HFF-Myc (cell line): ENCODE measurements around the gene TRIM14.
"Not testable (repeated sequence)": the region's sequence is repeated elsewhere in the genome, so short reads cannot be mapped to it uniquely, and the experiment has no call there.

Source experiments
- DNase-seq: peaks from one replicate; pipeline ENCODE4 v3.0.0-alpha.2; 2011; ENCODE audit warnings: low read depth; ENCODE audit errors: extremely low read depth
- H3K4me3 ChIP-seq: replicated peaks from 2 replicates; pipeline ENCODE4 v1.5.1; 2011; ENCODE audit warnings: low read depth, mild to moderate bottlenecking, control low read depth, low read length
- TF ChIP-seq, protein P1 (sequence below): IDR thresholded peaks from 2 replicates; pipeline ENCODE4 v1.5.1; 2012; ENCODE audit warnings: mild to moderate bottlenecking, low read depth, low read length, control low read depth; ENCODE audit errors: missing control alignments

The TRIM14 gene

DNA sequence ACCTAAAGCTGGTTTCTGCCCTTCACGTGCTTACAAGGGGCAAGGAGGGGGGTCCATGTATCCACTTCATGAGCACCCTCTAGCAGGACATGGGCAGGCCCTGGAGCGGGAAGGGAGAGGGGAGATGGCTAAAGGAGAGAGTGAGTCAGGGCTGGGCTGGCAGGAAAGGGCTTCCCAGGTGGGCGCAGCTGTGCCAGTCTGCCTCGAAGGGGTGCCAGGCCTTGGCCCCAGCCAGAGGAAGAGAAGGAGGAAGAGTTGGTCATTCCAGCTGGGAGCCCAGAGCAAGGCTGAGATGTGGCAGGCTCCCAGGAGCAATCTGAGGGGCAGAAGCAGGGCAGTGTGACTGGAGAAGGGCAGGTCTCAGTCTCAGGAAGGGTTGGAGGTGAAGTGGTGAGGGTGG lies 24.7 kb downstream of the TRIM14 start:
- TF ChIP-seq, protein P1, sequence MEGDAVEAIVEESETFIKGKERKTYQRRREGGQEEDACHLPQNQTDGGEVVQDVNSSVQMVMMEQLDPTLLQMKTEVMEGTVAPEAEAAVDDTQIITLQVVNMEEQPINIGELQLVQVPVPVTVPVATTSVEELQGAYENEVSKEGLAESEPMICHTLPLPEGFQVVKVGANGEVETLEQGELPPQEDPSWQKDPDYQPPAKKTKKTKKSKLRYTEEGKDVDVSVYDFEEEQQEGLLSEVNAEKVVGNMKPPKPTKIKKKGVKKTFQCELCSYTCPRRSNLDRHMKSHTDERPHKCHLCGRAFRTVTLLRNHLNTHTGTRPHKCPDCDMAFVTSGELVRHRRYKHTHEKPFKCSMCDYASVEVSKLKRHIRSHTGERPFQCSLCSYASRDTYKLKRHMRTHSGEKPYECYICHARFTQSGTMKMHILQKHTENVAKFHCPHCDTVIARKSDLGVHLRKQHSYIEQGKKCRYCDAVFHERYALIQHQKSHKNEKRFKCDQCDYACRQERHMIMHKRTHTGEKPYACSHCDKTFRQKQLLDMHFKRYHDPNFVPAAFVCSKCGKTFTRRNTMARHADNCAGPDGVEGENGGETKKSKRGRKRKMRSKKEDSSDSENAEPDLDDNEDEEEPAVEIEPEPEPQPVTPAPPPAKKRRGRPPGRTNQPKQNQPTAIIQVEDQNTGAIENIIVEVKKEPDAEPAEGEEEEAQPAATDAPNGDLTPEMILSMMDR, result no peak
- DNase-seq, result no peak
- no peak overlapping the region for H3K4me3 ChIP-seq

DNA sequence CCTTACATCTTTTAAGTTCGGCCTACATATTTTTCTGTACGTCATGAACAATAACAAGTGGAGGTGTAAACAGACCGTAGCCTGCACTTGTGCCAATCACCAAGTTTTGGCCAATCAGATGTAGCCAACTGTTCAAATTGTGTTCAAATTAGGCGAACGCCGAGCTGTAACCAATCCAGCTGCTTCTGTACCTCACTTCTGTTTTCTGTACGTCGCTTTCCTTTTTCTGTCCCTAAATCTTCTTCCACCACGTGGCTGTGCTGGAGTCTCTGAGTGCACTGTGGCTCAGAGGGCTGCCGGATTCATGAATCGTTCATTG lies 26.4 kb downstream of the TRIM14 start:
- TF ChIP-seq, protein P1, result no peak
- DNase-seq, result no peak
- no peak overlapping the region for H3K4me3 ChIP-seq

DNA sequence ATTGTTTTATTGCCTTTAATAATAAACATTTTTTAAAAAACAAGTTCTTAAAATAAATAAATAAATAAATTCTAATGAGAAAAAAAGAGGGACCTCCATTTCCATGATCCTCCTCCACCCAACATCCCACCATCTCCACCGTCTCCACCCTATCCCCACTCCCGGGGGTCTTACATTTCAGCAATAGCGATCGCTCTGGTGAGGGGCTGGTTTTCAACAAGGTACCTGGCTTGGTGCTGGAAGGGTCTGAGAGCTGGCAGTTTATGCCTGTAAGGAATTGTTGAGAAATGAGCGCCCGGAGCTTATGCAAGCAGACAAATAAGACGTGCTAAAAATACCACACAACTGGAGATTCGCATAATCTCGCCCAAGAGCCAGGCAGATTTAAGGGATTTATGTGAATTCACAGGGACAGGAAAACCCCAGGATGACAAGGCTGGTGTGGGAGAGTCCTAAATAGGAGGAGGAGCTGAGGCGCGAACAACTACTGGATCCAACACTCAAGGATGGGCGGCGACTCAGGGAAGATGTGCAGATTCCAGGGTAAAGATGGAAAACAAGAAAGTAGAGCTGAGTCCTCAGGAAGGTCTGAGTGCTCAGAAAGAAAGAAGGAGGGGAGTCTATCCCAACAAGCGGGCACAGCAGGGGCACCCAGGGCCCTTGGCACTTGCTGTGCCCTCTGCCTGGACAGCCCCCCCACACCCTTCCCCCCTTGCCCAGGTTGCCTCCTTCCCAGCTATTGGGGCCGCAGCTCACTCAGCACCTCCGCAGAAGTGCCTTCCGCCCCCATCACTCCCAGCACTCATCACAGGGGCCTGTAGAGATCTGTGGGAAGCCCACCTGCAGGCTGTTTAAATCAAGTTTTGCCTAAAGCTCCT lies 27.0 kb downstream of the TRIM14 start:
- DNase-seq, result no peak
- H3K4me3 ChIP-seq, result no peak overlapping the region
- TF ChIP-seq, protein P1, result no peak

- not testable (repeated sequence) for H3K4me3 ChIP-seq, DNase-seq
Measured at GRCh38 chr9:98090674-98091073, 28.3 kb downstream of the TRIM14 start.

DNA sequence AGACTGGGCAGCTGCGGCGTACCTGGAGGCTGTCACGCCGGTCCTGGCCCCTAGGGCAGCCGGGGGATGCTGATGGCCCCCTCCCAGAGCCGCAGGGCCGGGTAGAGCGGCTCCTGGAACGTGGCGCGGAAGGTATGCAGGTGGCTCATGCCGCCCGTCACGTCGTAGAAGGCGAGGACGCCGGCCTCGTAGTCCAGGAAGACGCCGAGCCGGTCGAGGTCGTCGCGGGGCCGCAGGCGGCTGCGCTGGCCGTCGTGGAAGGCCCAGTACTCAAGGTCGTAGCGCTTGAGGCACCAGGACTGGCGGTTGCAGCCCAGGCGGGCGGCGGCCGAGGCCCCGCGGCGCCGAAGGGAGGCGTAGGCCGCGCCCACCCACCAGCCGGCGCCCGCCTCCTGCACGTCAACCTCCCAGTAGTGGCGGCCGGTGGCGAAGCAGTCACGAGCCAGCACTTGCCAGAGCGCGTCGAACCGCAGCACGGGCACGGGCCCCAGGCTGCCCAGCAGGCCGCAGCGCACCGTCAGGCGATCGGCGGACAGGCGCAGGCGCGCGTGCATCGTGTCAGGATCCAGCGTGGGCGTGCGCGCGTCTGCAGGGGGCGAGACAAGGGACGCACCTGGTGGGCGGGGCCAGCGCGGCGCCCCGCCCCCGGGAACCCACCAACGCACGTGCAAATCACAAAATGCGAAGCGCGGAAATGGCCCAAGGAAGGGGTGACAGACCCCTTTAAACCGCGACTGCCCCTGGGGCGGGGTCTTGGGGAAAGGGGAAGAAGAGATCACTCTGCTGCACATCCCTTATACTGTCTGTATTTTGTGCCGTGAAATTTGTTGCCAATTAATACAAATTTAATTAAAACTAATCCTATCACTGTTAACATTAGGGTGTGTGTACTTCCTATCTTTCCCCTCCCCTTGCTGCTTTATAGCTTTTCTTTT lies 31.3 kb downstream of the TRIM14 start:
- TF ChIP-seq, protein P1, result no peak
- H3K4me3 ChIP-seq, result no peak overlapping the region
- no peak for DNase-seq

- H3K4me3 ChIP-seq, result no peak overlapping the region
Measured at GRCh38 chr9:98086461-98086860, 32.6 kb downstream of the TRIM14 start.

More at GRCh38 chr9:98086461-98086860, 32.6 kb downstream of the TRIM14 start:
- TF ChIP-seq, protein P1, result no peak
- no peak for DNase-seq
